ENCODE data around the gene KRTAP10-9.
"Not testable (repeated sequence)": the region's sequence is repeated elsewhere in the genome, so short reads cannot be mapped to it uniquely, and the experiment has no call there.

Gene KRTAP10-9

GRCh38 chr21:44630440-44630839, 3.5 kb downstream of the KRTAP10-9 start:
- no peak for DNase-seq (ENCODE audit: low read depth)
- no peak overlapping the region for H3K4me3 ChIP-seq (ENCODE audit: low read length)
- TF ChIP-seq CTCF (IDR thresholded peaks at IDR 0.05; ENCODE audit: insufficient read depth, low read depth, low read length, missing control alignments) = no peak

- H3K4me3 ChIP-seq (ENCODE audit: low read length) = no peak overlapping the region
- no peak for DNase-seq (ENCODE audit: low read depth)
- no peak for TF ChIP-seq CTCF (IDR thresholded peaks at IDR 0.05; ENCODE audit: insufficient read depth, low read depth, low read length, missing control alignments)
Measured at GRCh38 chr21:44632067-44632466, 5.2 kb downstream of the KRTAP10-9 start.

GRCh38 chr21:44636209-44637017, 9.5 kb downstream of the KRTAP10-9 start:
- DNase-seq (ENCODE audit: low read depth) = no peak
- H3K4me3 ChIP-seq (ENCODE audit: low read length) = no peak overlapping the region
- no peak for TF ChIP-seq CTCF (IDR thresholded peaks at IDR 0.05; ENCODE audit: insufficient read depth, low read depth, low read length, missing control alignments)

- no peak for TF ChIP-seq CTCF (IDR thresholded peaks at IDR 0.05; ENCODE audit: insufficient read depth, low read depth, low read length, missing control alignments)
- DNase-seq (ENCODE audit: low read depth) = no peak
- H3K4me3 ChIP-seq (ENCODE audit: low read length) = no peak within 1 kb of the TSS
Measured at GRCh38 chr21:44637018-44637850, 10.3 kb downstream of the KRTAP10-9 start, which contains the start of gene KRTAP10-10. Gene KRTAP10-10 (plus strand): TSS chr21:44637356. CDS start chr21:44637418, 62 bp downstream.

GRCh38 chr21:44637851-44638348, 11.0 kb downstream of the KRTAP10-9 start:
- DNase-seq (ENCODE audit: low read depth); H3K4me3 ChIP-seq (ENCODE audit: low read length): not testable (repeated sequence)

- DNase-seq (ENCODE audit: low read depth); H3K4me3 ChIP-seq (ENCODE audit: low read length): not testable (repeated sequence)
Measured at GRCh38 chr21:44638506-44639330, 11.8 kb downstream of the KRTAP10-9 start.

- no peak for TF ChIP-seq CTCF (IDR thresholded peaks at IDR 0.05; ENCODE audit: insufficient read depth, low read depth, low read length, missing control alignments)
- no peak overlapping the region for H3K4me3 ChIP-seq (ENCODE audit: low read length)
- DNase-seq (ENCODE audit: low read depth) = no peak
Measured at GRCh38 chr21:44639331-44639655, 12.4 kb downstream of the KRTAP10-9 start.

Data from epithelial cell of esophagus (primary cell).